HuH-7 (cell line): ENCODE results near the gene IQSEC1.

Source experiments
- DNase-seq: peaks from one replicate; pipeline ENCODE4 v3.0.0; 2011; ENCODE audit warnings: low spot score

Gene IQSEC1

DNA sequence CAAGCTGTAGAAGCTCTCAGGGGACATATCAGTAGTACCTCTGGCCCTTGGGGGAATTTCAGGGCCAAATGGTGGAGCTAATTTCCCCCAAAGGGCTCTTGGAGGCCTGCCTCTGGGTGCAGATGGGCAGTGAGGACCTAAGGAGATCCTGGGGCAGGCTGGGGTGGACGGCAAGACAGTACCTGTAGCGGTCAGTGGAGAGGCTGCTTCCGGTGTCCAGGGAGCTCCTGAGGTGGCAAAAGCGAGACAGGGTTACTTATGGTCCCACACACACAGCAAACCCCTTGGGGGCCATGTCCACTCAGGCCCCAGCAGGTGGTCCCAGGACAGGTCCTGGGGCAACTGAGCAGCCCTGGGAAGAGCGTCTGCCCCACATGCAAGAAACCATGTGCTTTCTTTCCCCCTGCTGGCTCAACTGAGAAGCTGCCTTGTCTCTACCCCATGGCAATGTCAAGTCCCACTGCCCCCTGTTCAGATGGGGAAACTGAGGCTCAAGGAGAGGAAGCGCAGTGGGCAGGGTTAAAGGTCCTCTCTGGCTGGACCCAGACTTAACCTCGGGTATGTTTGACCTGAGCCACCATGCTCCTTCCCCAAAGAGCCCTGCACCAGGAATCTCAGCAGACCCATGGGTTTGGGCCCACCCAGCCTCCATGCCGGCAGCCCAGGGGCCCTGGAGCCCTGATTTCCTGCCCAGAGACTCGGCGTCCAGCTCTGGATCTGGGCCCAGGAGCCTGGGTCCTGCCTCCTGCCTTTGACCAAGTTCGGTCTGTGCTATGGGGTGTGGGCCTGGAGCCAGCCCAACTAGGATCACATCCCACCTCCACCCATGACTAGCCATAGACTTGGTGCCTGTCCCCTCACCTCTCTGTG lies 25.7 kb downstream of the IQSEC1 start:
- no peak for DNase-seq

DNA sequence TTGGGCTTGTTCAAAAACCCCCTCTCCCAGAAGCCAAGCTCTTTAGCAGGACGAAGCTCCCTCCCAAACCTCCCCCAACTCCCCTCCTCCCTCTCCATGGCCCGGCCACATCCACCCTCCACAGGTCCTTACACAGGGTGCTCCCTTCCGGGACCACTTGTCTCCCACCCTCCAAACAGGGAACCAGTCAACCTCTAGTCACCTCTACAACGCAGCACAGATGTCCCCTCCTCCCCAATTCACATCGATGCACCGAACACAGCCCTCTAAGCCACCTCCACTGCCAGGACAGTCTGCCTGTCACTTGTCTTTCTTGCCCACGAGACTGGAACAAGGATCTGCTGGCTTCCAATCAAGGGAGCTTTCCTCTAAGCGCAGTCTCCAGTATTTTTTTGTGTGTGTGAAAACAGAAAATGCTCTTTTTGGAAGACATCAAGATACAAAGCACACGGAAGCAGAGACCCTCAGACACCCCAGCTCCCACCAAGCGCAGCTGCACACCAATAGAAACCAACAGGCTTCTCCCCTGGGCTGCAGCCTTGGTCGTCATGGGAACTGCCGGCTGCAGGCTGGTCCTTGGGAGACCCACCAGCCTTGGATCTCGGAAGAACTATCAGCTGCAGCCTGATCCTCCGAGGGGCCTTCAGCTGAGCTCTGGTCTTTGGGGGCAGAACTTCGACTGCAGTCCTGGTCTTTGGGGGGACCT lies 26.5 kb downstream of the IQSEC1 start:
- no peak for DNase-seq

DNA sequence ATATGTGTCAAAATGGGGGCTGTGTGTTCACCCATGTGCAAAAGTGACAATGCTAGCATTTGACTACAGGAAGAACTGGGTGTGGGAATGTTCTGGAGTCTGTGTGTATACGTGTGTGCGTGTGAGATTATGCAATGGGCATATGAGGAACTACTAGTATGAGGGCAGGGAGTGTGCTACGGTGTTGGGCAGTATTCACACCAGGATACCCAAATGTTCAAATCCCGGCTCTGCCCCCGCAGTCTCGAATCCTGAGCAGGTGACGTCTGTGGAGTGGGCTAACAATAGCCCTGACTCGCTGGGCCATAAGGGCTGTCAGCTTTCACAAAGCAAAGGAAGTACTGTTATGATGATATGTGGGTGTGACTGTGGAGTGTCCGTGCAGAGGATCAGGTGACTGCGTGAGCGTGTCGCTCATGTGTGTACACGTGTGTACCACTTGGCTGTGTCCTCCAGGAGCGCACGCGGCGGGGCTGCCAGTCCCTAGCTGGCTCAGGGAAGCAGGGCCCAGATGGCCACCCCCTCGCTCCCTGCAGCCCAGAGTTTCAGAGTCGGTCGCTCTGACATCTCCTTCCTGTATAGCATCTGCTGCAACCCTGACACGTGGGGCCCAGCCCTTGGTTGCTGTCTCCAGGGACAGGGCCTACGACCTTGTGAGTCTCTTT lies 27.2 kb downstream of the IQSEC1 start:
- no peak for DNase-seq

DNA sequence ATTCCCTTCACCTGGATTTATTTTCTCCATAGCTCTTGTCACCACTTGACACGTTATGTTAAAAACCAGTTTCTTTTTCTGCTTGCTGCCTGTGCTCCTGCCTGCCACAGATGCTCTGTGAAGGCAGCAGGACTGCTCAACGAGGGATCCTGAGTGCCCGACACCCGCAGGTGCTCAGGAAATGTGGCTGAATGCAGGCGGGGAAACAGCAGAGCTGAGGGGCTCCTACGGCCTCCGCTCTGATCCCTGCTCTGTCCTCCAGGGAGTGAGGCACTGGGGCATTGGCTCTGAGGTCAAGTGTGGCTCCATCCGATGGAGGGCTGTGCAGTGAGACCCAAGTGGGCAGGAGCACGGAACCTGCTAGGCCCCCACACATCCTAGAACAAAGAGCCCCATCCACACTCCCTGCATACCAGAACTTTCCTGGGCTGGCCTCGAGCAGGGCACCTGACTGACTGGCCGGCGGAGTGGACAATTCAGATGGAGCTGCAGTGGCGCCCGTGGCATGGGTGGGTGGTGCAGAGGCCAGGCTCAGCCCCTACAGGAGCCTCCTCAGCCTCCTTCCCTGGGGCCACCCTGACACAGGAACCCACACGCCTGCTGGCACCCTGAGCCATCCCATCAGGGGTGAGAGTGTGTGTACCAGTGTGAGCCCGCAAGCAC lies 27.9 kb downstream of the IQSEC1 start:
- no peak for DNase-seq

DNA sequence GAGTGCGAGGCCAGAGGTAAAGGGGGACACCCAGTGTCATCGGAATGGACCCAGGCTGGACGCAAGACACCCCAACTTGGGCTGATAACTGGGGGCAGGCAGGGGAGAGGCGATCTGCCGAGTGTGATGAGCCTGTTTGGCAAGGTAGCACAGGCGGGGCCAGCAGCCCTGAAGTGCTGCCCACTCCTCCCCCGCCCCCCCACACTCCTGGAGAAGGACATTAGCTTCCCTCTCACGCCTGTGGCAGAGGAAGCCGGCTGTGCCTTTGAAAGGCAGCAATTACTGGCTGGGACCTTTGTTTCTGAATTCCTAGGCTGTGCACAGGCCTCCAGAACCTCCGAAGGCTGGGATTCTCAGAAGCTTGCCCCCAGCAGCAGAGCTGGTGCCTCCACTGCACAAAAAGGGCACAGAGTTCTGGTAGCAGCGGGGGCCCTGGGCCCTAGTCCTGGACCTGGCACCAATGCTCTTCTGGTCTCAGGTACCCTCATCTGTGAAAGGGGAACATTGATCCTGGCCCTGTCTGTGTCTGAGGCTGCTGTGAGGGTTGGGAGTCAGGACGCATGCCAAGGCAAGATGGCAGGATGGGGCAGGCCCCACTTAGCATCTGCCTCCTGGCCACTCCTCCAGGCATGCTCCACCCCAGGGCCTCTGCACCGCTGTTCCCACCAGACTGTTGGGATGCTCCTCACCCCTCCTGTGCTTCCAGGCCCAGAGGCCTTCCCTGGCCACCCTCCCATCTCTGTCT lies 28.6 kb downstream of the IQSEC1 start:
- no peak for DNase-seq

DNA sequence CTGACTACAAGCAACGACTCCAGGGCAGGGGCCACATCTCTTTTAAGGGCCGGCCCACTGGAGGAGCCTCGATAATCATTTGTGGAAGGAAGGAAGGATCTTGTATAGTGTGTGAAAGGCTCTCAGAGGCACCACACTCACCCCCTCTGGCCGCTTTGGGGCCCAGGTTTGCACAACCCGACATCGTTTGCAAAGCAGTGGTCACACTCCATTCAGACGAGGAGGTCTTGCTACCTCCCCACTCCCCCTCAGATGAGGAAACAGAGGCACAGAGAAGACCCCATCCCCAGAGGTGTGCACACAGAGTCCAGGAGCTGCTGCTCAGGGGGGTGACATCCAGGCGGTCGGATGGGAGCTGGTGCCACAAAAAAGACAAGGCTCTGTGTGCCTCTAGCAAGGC lies 29.6 kb downstream of the IQSEC1 start:
- no peak for DNase-seq

DNA sequence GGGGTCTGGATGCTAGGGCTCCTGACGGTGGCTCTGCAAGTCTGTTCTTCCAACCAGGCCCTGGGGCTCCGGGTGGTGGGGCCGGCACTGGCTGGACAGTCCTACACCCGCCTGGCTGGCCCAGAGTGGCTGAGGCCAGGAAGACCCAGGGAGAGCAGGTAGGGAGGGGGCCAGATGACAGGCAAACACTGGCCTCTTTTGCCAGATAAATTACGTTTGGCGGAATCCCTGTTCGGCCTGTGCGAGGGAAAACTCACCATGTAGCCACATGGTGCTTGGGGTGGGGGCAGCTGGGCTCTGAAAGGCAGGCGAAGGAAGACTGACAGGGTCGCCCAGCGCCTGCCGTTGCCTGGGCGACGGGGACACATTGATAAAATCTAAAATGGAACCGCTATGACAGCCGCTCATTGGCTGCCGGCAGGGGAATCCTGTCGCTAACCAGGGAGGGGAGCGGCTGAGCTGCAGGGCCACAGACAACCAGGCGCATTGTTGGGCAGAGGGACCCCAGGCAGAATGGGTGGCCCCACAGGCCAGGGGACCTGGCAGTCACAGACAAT lies 30.4 kb downstream of the IQSEC1 start:
- DNase-seq, result no peak

DNA sequence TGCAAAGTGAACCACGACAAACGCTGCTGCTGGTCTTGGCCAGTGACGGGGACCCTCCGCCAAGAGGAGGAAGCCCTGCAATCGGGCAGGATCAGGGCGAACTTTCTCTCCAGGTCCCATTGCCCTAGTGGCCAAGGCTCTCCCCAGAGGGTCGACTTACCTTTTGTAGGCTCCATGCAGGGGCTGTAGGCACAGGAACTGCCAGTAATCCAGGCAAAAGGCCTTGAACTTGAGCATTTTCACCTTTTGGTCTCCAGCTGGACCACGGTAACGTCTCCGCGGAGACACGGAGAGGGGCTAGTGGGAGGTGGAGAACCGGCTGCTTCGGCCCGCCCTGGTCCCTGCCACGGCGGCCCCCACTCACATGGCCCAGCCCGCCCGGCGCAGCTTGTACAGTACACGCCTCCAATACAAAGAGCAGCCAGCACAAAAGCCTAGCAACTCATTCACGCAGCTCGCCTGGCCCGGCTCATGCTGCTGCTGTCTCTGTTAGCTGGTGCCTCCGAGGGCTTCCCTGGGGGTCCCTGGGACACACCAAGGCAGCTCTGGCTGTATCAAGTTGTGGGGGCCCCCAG lies 31.0 kb downstream of the IQSEC1 start:
- no peak for DNase-seq

DNA sequence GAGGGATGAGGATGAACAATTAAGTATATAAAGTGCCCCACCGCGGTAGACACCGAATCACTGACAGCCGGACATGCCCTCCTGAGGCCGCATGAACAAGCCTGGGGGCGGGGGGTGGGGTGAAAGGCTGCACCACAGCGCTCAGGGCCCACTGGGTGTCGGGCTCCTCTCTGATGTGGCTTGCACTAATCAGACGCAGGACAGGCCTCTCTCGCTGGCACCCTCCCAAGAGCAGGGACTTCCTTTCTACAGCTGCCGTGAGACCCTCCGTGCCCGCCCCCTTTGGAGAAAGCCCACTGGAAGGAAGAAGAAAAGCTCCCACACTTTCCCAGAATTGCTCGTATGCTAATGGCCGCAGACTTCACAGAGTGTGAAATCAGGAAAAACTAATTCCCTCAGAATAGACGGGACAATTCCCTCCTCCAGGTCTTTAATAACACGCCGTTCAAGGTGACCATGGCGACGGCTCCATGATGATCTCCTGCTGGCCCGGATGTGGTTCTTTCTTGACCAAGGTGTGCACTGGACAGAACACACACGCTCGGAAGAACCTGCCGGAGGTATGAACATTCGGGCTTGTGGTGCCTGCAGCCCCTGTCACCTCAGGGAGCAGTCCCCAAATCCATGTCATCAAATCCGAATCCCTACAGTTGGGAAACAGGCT lies 32.0 kb downstream of the IQSEC1 start:
- no peak for DNase-seq

DNA sequence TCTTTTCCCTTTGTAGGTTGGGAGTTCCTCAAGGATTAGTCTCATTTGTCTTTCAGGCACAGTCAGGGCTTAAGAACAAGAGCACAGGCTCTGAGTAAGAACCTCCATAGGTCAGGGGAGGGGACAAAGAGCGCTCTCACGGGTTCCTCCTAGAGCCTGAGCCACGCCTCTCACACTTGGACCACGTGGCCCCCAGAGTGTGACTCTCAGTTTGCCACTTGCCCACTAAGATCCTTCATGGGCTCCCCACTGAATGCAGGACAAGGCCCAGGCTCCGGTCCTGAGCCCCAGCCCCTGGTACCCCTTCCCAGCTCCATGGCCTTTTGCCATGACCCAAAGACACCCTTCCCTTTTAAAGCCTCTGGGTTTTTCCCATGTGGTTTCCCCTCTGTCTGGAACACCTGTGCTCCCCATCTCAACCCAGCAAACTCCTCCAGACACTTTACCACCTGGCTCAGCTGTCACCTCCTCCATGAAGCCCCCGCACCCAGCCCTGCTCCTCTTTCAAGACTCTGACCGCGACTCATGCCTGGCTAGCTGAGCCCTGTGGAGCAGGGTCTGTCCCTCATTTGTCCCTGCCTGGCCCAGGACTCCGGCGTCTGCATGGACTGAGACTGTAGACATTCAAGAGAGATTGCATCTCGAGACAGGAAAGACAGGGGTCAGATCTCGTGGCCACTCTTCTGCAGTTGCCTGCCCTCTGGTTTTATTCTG lies 32.7 kb downstream of the IQSEC1 start:
- no peak for DNase-seq

DNA sequence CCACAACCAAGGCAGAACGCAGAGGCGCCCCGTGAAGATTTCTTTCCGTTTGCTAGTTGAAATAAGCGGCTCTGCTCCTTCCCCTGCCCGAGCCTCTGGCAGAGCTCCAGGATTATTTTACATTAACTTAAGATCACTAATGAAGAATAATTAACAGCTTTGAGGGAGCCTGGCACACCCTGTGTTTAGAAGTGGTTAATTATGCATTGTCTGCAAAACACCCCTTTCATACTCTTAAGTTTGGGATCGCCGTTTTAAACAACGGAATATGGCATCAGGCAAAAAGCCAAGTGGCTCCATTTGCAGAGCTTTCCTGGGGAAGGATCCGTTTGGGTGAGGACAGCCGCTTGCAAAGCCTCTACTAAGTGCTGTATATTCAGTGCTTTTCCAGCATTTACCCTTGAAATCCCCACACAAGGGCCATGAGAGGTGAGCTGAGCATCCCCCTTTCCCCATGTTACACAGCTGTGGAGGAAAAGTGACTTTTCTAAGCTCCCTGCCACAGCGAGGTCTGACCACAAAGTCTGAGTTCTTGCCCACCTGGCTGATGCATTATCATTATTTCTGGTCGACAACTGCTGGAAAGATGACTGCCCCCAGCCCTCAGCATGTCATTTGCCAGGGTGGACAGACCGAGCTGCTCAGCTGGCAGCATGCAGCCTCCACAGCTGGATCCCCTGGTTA lies 33.9 kb downstream of the IQSEC1 start:
- DNase-seq, result no peak

DNA sequence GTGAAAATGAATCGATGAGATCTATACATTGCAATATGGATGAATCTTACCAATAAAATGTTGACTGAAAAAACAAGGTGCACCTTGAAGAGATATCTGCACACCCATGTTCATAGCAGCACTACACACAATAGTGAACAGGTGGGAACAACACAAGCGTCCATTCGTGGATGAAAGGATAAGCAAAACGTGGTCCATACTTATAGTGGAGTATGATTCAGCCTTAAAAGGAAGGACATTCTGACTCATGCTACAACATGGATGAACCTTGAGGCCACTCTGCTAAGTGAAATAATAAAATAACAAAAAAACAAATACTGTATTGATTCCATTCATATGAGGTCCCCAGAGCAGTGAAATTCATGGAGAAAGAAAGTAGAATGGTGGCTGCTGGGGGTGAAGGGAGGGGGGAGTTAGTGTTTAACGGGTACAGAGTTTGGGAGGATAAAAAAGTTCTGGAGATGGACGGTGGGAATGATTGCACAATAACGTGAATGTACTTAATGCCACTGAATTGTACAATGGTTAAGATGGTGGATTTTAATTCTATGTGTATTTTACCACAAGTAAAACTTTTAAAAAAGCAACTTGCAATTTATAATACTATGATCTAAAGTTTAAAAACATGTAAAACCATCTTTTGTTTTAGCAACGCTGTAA lies 35.6 kb downstream of the IQSEC1 start:
- DNase-seq, result no peak

DNA sequence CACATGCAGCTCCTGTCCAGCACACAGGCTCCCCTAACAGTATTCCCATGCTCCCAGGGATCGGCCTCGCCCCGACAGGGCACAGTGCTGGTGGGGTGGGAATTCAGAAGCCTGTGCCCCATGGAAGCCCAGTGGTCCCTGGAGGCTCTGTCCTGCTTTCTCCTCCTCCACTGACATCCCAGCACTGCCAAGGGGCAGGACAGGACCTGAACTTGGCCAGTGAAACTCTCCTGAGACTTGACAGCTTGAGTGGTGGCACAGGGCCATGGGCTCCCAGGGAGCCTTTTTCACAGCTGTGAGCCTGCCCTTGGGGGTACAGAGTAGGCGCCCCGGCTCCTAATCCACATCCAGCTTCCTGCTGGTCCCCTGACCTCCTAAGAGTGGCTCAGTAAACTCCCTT lies 38.4 kb downstream of the IQSEC1 start:
- no peak for DNase-seq

DNA sequence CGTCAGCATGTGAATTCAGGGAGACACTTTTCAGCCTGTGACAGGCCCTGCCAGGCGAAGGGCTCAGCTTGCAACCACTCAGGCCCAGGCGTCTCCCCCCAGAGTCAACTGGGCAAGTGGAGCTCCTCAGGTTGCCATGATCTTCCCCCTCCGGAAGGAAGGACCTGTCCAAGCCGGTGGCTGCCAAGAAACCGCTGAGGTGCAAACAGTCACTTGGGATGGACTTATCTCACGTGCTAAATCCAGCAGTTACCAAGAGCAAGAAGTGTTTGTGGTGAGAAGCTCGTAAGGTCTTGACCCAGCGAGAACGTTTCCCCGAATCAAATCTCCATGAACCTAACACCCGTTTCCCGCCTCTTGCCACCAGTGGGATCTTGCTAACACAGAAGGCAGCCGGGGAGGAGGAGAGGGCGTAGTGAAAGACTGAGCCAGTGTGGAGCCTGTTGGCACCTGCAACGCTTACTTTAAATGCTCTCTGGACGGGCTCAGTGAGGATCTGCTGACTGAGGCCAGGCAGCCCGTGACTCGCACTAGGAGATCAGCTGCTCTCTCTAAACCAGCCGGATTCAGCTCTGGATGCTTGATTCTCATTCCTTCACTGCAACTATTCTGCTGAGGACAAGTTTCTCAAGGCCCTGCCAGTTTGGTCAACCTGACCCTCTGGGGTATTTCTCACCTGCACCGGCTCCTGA lies 39.0 kb downstream of the IQSEC1 start:
- DNase-seq, result no peak

DNA sequence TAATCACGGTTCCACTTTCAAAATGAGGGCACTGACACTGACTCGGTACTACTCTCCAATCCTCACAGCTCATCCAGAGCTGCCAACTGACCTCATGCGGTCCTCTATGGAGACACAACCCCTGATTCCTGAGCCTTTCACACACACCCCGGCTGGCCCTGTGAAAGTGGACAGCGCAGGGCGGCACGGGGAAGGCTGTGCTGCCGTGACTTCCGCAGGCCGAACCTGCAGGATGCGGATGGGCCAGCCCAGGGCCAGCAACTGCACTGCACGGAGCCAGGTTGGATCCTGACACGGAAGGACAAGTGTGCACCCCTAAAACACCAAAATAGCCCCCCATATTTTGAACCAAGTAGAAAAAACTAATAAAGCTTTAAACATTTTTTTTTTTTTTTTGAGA lies 41.0 kb downstream of the IQSEC1 start:
- DNase-seq, result no peak

DNA sequence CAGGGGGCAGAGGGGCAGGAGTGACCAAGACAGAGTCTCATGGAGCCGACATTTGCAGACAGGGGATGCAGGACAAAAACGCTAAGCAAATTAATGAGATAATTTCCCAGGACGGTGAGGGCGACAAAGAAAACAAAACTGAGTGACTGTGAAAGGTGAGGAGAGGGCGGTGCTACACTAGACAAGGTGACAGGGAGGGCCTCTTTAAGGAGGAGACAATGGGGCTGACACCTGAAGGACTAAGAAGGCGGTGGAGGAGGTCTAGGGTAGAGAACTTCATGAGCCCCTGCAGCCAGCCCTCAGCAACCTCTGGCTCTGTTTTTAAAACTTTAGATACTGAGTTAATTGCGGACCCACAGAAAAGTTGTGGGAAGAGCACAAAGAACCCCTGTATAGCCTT lies 41.6 kb downstream of the IQSEC1 start:
- no peak for DNase-seq

DNA sequence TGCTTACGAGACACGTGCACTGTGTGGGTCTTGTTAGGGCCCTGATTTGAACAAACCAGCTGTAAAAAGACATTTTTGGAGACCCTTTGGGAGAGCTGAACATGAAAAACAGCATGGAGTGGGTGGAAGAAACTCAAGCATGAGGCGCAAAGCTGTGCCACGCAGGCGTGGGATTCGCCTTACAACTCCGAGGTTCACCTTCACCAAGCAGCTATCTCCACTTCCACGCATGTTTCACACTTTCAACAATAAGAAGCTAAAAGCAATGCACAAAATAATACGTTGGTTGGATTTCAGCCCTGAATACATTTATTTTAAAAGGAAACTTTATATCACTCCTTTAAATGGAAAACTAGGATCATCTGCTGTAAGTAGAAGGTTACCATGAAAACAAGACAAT lies 42.5 kb downstream of the IQSEC1 start:
- no peak for DNase-seq
